NK-92 (cell line): ENCODE data around the gene ACTR6.
"Not testable (repeated sequence)": the region's sequence is repeated elsewhere in the genome, so short reads cannot be mapped to it uniquely, and the experiment has no call there.

Experiments used
- DNase-seq: peaks from one replicate; lab custom pipeline; 2025; ENCODE audit not compliant: unreplicated experiment; lab: John Stamatoyannopoulos, UW

ACTR6 gene

DNA sequence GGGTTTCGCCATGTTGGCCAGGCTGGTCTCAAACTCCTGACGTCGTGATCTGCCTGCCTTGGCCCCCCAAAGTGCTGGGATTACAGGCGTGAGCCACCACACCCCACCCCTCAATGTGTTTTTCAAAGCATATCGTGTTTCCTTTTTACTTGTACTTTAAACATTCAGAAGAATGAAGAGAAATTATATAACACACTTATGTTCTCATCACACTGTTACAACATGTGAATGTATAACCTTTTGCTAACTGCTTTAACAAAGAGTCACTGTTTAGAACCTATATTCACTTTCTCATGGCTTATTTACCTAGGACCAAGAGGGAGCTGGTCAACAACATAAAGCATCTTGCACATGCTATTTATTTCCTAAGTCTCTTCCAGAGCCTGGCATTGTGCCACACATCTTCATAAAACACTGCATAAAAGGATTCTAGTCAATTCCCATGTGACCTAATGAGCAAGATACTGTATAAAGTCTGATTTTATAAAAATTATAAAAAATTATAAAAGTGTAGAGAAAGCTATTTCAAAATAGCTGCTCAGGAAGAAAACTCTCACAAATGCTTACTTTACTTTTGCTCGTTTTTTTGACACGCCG is 16.0 kb upstream of the ACTR6 start:
- no peak for DNase-seq

- DNase-seq: no peak
These were observed 15.2 kb upstream of the ACTR6 start for GRCh38 chr12:100185361-100185894.

DNA sequence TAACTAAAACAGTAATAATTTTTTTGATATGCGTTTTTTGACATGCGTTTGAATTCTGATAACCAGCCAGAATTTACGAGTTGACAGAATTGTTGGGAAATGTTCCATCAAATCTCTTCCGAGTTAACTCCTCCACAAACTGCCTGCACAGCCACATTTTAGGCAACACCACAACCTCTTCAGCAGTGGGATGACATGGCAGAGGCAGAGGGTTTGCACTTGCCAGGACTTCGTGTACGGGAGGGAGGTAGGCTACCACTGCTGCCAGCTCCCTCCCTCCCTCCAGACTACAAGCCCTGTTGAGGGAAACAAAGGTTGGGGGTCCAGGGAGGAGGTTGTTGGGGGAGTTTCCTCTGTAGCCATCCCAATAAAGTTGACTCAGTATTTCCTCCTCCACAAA is 14.5 kb upstream of the ACTR6 start:
- no peak for DNase-seq

DNA sequence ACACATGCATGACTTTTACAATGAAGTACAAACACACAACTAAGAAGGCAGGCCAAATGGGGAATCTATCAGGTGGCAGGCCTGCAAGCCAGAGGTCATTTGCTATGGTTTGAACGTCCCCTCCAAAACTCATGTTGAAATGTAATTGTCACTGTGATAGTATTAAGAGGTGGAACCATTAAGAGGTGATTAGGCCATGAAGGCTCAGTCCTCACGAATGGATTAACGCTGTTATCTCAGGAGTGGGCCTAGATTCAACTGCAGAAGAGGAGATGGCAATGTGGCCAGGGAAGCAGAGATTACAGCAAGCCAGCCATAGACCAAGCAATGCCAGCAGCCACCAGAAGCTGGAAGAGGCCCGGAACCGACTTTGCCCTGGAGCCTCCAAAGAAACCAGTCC is 13.5 kb upstream of the ACTR6 start:
- DNase-seq: no peak

- DNase-seq: no peak
These were observed 12.6 kb upstream of the ACTR6 start for GRCh38 chr12:100187857-100188519.

DNA sequence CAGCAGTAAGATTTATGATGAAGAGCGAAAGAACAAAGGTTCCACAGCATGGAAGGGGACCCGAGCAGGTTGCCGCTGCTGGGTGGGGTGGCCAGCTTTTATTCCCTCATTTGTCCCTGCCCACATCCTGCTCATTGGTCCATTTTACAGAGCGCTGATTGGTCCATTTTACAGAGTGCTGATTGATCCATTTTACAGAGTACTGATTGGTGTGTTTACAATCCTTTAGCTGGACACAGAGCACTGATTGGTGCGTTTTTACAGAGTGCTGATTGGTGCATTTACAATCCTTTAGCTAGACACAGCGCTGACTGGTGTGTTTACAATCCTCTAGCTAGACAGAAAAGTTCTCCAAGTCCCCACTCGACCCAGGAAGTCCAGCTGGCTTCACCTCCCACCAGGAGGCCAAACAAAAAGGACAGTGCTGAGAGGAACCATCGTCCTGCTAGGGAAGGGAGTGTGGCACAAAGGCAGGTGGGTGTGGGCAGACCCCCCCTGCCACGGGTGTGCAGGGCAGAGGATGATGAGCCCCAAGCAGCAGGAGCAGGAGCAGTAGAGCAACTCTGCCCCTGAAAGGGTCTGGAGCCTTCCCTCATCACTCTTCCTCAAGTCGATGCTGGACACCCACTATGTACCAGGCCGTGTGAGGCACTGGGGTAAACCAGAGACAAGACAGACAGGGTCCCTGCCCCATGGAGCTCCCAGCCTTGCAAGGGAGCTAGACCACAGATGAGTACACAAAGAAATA is 11.6 kb upstream of the ACTR6 start:
- DNase-seq: not testable (repeated sequence)

DNA sequence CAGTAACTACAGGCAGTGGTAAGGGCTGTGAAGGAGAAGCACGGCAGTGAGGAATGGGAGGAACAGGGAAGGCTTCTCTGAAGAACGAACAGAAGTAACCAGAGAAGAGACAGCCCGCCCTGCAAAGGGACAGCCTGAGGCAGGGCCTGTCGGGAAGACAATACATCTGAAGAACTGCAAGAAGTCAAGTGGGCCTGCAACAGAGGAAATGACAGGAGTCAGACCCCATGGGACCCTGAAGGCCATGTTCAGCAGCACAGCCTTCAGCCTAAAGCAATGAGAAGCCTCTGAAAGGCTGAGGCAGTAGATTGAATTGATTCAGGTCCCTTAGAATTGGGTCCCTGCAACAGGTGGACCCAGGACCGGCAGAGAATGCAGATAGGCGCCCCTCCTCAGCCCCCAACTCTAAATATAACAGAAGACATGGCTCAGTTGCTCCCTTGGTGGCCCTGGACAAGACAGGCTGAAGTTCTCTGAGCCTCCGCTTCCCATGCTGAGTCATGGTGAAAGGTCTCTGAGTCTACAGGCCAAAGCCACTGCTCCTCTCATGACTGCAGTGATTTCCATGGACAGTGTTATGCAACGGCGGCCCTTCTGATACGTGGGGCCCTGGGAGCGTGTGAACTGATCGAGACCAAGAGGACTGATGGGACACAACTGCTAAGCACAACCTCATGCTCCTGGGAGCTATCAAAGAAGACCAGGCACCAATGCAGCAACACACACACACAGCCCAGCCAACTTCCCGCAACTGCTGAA is 10.8 kb upstream of the ACTR6 start:
- DNase-seq: no peak

GRCh38 chr12:100193085-100193484 is 7.5 kb upstream of the ACTR6 start:
- DNase-seq: no peak

- no peak for DNase-seq
These were observed 3.1 kb upstream of the ACTR6 start for GRCh38 chr12:100197486-100197885.

DNA sequence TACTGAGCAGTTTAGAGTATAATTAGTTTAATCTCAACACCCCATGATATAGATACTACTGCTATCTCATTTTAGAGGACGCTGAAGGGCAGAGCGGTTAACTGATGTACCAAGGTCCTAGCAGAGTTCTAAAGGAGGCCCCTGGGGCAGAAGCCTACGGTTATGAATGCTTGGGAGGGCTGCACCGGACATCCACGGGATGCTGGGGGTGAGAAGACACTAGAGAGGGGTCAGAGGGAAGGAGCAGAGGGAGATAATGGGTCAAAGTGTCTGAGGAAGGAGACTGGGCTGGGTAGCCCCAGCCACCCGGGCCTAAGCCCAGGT is 1.6 kb upstream of the ACTR6 start:
- DNase-seq: no peak

DNA sequence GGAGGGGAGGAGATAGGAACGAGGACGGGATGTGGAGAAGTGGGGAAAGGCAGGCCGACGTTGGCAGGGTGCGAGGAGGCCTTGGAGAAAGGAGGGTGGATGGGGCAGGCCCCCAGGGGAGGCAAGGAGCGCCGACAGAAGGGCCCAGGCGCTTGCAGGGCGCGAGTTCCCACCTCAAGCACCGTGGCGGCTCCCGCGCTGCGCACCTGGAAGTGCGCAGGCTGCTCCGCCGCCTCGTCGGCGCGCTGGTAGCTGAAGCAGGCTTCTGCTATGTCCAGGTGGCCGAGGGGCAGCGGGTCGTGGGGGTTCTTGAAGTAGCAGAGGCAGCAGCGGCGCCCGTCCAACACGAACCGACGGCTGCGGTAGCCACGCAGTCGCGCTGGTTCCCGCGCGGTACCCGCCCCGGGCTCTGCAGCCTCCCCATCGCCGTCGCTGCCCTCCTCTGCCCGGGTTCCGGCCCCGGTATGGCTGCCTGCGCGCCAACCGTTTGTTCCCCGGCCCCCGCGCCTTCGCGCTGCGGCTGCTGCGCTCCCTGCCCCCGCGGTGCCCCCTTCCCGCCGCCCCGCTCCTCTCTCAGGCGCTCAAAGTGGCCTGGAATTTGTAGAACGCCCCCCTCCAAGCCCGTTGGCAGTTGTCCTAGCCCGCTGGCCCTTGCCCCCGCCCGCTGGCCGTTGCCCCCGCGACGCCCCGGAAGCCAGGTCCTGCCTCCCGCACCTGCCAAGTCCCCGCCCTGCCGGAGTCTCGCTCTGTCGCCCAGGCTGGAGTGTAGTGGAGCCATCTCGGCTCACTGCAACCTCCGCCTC is 1.1 kb upstream of the ACTR6 start:
- peak; percentile 19 for DNase-seq

- DNase-seq: no peak
These were observed 1.2 kb downstream of the ACTR6 start for GRCh38 chr12:100201604-100202423.

DNA sequence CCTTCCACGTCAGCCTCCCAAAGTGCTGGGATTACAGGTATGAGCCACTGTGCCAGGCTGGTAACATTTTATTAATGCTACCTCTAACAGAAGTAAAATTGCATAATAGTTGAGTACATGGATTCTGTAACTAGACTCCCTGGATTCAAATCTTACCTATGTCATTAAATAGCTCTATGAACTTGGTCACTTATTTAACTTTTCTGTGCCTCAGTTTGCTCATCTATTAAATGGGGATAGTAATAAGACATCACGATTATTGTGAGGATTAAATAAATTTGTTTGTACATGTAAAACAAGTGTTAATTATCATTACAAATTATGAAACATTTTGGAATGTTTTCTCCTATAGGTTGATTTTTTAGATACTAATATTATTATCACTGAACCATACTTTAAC is 6.7 kb downstream of the ACTR6 start:
- no peak for DNase-seq

GRCh38 chr12:100208834-100209233 is 8.2 kb downstream of the ACTR6 start:
- DNase-seq: no peak

DNA sequence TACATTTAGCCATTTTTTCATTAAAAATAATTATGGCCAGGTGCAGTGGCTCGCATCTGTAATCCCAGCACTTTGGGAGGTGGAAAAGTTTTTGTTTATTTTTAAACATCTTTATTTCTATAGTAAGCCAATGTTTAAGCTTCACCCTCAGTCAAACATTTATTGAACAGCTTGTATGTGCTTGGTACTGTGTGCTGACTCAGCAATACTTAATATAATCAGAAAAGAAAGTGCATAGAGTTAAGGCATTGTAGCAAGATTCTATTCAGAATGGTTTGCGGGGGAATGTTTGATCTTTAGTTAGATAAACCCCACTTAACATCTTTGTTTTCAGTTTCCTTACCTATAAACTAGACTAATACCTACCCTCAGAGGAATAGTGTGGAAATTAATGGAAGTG is 11.1 kb downstream of the ACTR6 start:
- no peak for DNase-seq

GRCh38 chr12:100213016-100213891 is 12.6 kb downstream of the ACTR6 start:
- DNase-seq: no peak

DNA sequence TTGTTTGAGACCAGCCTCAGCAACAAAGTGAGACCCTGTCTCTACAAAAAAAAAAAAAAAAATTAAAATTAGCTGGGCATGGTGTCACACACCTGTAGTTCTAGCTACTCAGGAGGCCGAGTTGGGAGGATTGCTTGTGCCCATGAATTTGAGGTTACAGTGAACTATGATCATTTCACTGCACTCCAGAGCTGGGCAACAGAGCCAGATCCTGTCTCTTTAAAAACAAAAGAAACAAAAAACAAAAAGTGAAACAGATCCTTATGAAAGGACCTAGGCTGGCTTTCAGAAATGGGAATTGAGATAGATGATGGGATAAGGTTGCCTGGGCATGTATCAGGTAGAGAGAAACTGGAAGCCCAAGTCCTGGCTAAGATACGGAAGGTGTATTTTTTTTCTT is 13.9 kb downstream of the ACTR6 start:
- DNase-seq: no peak

GRCh38 chr12:100215209-100215608 is 14.6 kb downstream of the ACTR6 start:
- DNase-seq: no peak

DNA sequence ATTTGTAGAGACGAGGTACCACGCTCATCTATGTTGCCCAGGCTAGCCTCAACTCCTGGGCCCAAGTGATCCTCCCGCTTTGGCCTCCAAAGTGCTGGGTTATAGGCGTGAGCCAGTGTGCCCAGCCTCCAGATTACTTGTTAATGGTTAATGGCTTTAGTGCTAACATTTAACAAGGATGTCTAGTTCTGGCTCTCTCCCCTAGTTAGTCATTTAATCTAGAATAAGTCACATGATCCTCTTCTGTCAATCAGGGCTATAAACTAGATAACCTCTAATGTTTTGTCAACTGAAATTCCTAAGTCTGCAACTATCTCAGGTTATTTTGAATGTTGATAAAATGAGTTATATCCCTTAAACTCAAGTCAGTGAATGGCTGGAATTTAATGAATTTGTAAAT is 15.7 kb downstream of the ACTR6 start:
- DNase-seq: no peak
